ENCODE results near the gene GALNT18. TPM values are rescaled to one million over a fixed set of nuclear protein-coding genes. Genes with fewer than 3 reads are reported as not detected.
A peak's percentile ranks its signal among the peaks of the same experiment; 100 is the strongest.

GALNT18 gene
- total RNA-seq, 3 donors from 2014 or later (not counting 1 experiment from before 2014, with no cell fraction given) = 0.18 to 0.42 (median 0.38) TPM

GRCh38 chr11:11260903-11261302 is 360.9 kb downstream of the GALNT18 start:
- no peaks in the 10 kb centered on the region for H3K9me3 ChIP-seq (ENCODE audit: control insufficient read depth, insufficient read depth, low read length)
- ATAC-seq = peak in 1 of 3 donors; percentile 3
- H3K4me1 Mint-ChIP-seq = no peaks in the 10 kb centered on the region
- 81% methylated on average over 2 of the region's 4 CpGs for WGBS (ENCODE audit: insufficient coverage)
- H3K27ac Mint-ChIP-seq = no peak overlapping the region
- no peaks in the 10 kb centered on the region for H3K27me3 ChIP-seq (ENCODE audit: control insufficient read depth, insufficient read depth, low read length)
- H3K36me3 ChIP-seq (ENCODE audit: control insufficient read depth, insufficient read depth, low read length) = no peaks in the 10 kb centered on the region
- no peaks in the 10 kb centered on the region for H3K4me1 ChIP-seq (ENCODE audit: control insufficient read depth, insufficient read depth, low read length)
- intact Hi-C loops (cut with micrococcal nuclease) = loop anchor here (10.0 kb wide), 1 partner anchor 226 kb away; no protein-coding TSS in a partner anchor
- no peaks in the 10 kb centered on the region for H3K9me3 Mint-ChIP-seq
- peaks cover 11 to 26% of the 10 kb centered on the region in 2 donors for H3K27me3 Mint-ChIP-seq (ENCODE audit: low read depth in 2 of 2)
- no peak overlapping the region for H3K4me3 Mint-ChIP-seq
- H3K4me3 ChIP-seq (ENCODE audit: low read length) = no peak overlapping the region
- no peak for DNase-seq
- H3K36me3 Mint-ChIP-seq = no peaks in the 10 kb centered on the region
- H3K27ac ChIP-seq (ENCODE audit: low read length) = no peak overlapping the region
- no peak for TF ChIP-seq CTCF (IDR thresholded peaks at IDR 0.05)

- Histone ChIP-seq H3K4me1 (ENCODE audit: control insufficient read depth, insufficient read depth, low read length) (no peaks in the 10 kb centered on the region), H3K27me3 (ENCODE audit: control insufficient read depth, insufficient read depth, low read length) (no peaks in the 10 kb centered on the region), H3K4me3 (ENCODE audit: low read length) (no peak overlapping the region), H3K36me3 (ENCODE audit: control insufficient read depth, insufficient read depth, low read length) (no peaks in the 10 kb centered on the region), H3K27ac (ENCODE audit: low read length) (no peak overlapping the region), H3K9me3 (ENCODE audit: control insufficient read depth, insufficient read depth, low read length) (no peaks in the 10 kb centered on the region)
- H3K36me3 Mint-ChIP-seq = no peaks in the 10 kb centered on the region
- H3K4me3 Mint-ChIP-seq = no peak overlapping the region
- peaks cover 11 to 15% of the 10 kb centered on the region in 2 donors for H3K27me3 Mint-ChIP-seq (ENCODE audit: low read depth in 2 of 2)
- TF ChIP-seq CTCF (IDR thresholded peaks at IDR 0.05) = no peak
- no peak overlapping the region for H3K27ac Mint-ChIP-seq
- intact Hi-C loops (cut with micrococcal nuclease) = no loop called here
- DNase-seq = no peak
- WGBS (ENCODE audit: insufficient coverage) = 84% methylated on average over 5 of the region's 5 CpGs
- no peak for ATAC-seq
- H3K4me1 Mint-ChIP-seq = no peaks in the 10 kb centered on the region
- H3K9me3 Mint-ChIP-seq = no peaks in the 10 kb centered on the region
Measured at GRCh38 chr11:11253995-11254394, 367.8 kb downstream of the GALNT18 start.

- no peak for ATAC-seq
- intact Hi-C loops (cut with micrococcal nuclease) = no loop called here
- H3K27me3 Mint-ChIP-seq (ENCODE audit: low read depth in 2 of 2) = peaks cover 11 to 15% of the 10 kb centered on the region in 2 donors
- no peak for DNase-seq
- no peak overlapping the region for H3K27ac ChIP-seq (ENCODE audit: low read length)
- no peaks in the 10 kb centered on the region for H3K9me3 Mint-ChIP-seq
- H3K4me3 Mint-ChIP-seq = no peak overlapping the region
- no peaks in the 10 kb centered on the region for H3K9me3 ChIP-seq (ENCODE audit: control insufficient read depth, insufficient read depth, low read length)
- no peaks in the 10 kb centered on the region for H3K4me1 Mint-ChIP-seq
- H3K27me3 ChIP-seq (ENCODE audit: control insufficient read depth, insufficient read depth, low read length) = no peaks in the 10 kb centered on the region
- H3K36me3 Mint-ChIP-seq = no peaks in the 10 kb centered on the region
- no peak for TF ChIP-seq CTCF (IDR thresholded peaks at IDR 0.05)
- H3K27ac Mint-ChIP-seq = no peak overlapping the region
- WGBS (ENCODE audit: insufficient coverage) = 67% methylated on average over 2 of the region's 4 CpGs
- H3K36me3 ChIP-seq (ENCODE audit: control insufficient read depth, insufficient read depth, low read length) = no peaks in the 10 kb centered on the region
- no peak overlapping the region for H3K4me3 ChIP-seq (ENCODE audit: low read length)
- no peaks in the 10 kb centered on the region for H3K4me1 ChIP-seq (ENCODE audit: control insufficient read depth, insufficient read depth, low read length)
Measured at GRCh38 chr11:11253497-11253896, 368.3 kb downstream of the GALNT18 start.

- no peaks in the 10 kb centered on the region for H3K9me3 ChIP-seq (ENCODE audit: control insufficient read depth, insufficient read depth, low read length)
Measured at GRCh38 chr11:11252403-11252802, 369.4 kb downstream of the GALNT18 start.

More at GRCh38 chr11:11252403-11252802, 369.4 kb downstream of the GALNT18 start:
- no peak overlapping the region for H3K27ac ChIP-seq (ENCODE audit: low read length)
- ATAC-seq = no peak
- Mint-ChIP-seq H3K9me3 (no peaks in the 10 kb centered on the region), H3K4me3 (no peak overlapping the region), H3K4me1 (no peaks in the 10 kb centered on the region), H3K27me3 (ENCODE audit: low read depth in 2 of 2) (peaks cover 11 to 14% of the 10 kb centered on the region in 2 donors), H3K27ac (no peak overlapping the region), H3K36me3 (no peaks in the 10 kb centered on the region)
- no peak for TF ChIP-seq CTCF (IDR thresholded peaks at IDR 0.05)
- DNase-seq = no peak
- H3K4me1 ChIP-seq (ENCODE audit: control insufficient read depth, insufficient read depth, low read length) = no peaks in the 10 kb centered on the region
- no peaks in the 10 kb centered on the region for H3K27me3 ChIP-seq (ENCODE audit: control insufficient read depth, insufficient read depth, low read length)
- H3K36me3 ChIP-seq (ENCODE audit: control insufficient read depth, insufficient read depth, low read length) = no peaks in the 10 kb centered on the region
- intact Hi-C loops (cut with micrococcal nuclease) = no loop called here
- 79% methylated on average over 6 of the region's 6 CpGs for WGBS (ENCODE audit: insufficient coverage)
- no peak overlapping the region for H3K4me3 ChIP-seq (ENCODE audit: low read length)

All from natural killer cell (primary cell).